ENCODE results near the gene CSHL1. TPM values are rescaled to one million over a fixed set of nuclear protein-coding genes. Genes with fewer than 3 reads are reported as not detected.

CSHL1 gene
- polyA plus RNA-seq, 3 donors = not detected

GRCh38 chr17:63931981-63932561 is 21.0 kb upstream of the CSHL1 start, which contains the start of gene CD79B:
Gene CD79B (minus strand): TSS chr17:63932331. CDS start chr17:63932261, 70 bp downstream.
- WGBS (ENCODE audit: insufficient coverage) = 1% methylated on average over 18 of the region's 19 CpGs
- H3K27ac ChIP-seq (ENCODE audit: low read depth in 1 of 2, low read length in 2 of 2) = peak within 1 kb of the TSS in 1 of 2 donors; percentile 9
- H3K27ac Mint-ChIP-seq = peak within 1 kb of the TSS in 6 of 7 donors; percentile 8 to 80 (median 59)

More at GRCh38 chr17:63931981-63932561, 21.0 kb upstream of the CSHL1 start, which contains the start of gene CD79B:
- Mint-ChIP-seq H3K36me3 (peaks cover 4 to 5% of the 10 kb centered on the region in 2 donors), H3K9me3 (peaks cover 0 to 2% (median 0%) of the 10 kb centered on the region in 7 donors), H3K4me1 (peaks cover 33% of the 10 kb centered on the region), H3K4me3 (peak within 1 kb of the TSS; percentile 73 to 90), H3K27me3 (ENCODE audit: low read depth in 3 of 3) (peaks cover 4 to 16% (median 9%) of the 10 kb centered on the region in 3 donors)
- no peak for TF ChIP-seq CTCF (IDR thresholded peaks at IDR 0.05)
- Histone ChIP-seq H3K4me1 (ENCODE audit: control insufficient read depth in 1 of 2, insufficient read depth in 2 of 2, low read length in 2 of 2) (peaks cover 30 to 37% of the 10 kb centered on the region in 2 donors), H4K20me1 (ENCODE audit: insufficient read depth, low read length) (no peaks in the 10 kb centered on the region), H3K4me2 (replicated peaks; ENCODE audit: extremely low read depth, low read length, poor library complexity, severe bottlenecking) (peak within 1 kb of the TSS; percentile 62), H3K9me3 (replicated peaks in 1 of 2; ENCODE audit: control insufficient read depth in 1 of 2, insufficient read depth in 1 of 2, low read length in 2 of 2) (no peaks in the 10 kb centered on the region), H3K79me2 (ENCODE audit: insufficient read depth, low read length) (no peaks in the 10 kb centered on the region), H3K4me3 (replicated peaks in 1 of 3; ENCODE audit: low read depth in 2 of 3, low read length in 3 of 3) (peak within 1 kb of the TSS; percentile 11 to 62 (median 35)), H3K36me3 (replicated peaks in 1 of 2; ENCODE audit: control insufficient read depth in 1 of 2, insufficient read depth in 2 of 2, low read length in 2 of 2) (peaks cover 0 to 8% of the 10 kb centered on the region in 2 donors), H3K9ac (ENCODE audit: insufficient read depth, low read length, poor library complexity, severe bottlenecking) (peak within 1 kb of the TSS; percentile 10), H2AFZ (ENCODE audit: insufficient read depth, low read depth, low read length, poor library complexity, severe bottlenecking) (peak within 1 kb of the TSS; percentile 78), H3K27me3 (ENCODE audit: control insufficient read depth in 2 of 2, insufficient read depth in 2 of 2, low read length in 2 of 2) (no peaks in the 10 kb centered on the region)
- peak in 1 of 3 donors; percentile 13 for DNase-seq
- intact Hi-C loops (cut with micrococcal nuclease) = no loop called here

Measured in CD14-positive monocyte (primary cell).